ENCODE data around the gene OGFOD2.
A peak's percentile ranks its signal among the peaks of the same experiment; 100 is the strongest.

OGFOD2 gene

DNA sequence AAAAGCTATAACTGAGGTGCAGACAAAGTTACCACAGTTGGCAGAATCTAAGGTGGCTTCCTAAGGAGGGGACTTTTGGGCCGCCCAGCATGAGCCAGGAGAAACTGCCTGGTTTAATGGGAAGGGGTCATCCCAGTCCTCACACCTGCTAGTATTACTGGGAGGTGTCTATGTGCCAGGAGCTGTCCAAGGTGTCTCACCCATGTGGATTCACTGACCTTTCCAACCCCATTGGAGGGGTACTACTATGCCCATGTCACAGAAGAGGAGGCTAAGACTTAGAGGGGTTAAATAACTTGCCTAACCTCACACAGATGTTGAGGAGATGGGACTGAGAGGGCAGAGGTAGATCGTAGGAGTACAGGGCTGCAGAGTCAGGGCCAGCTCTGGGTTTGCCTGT is 19.0 kb upstream of the OGFOD2 start:
- TF ChIP-seq, protein P1, sequence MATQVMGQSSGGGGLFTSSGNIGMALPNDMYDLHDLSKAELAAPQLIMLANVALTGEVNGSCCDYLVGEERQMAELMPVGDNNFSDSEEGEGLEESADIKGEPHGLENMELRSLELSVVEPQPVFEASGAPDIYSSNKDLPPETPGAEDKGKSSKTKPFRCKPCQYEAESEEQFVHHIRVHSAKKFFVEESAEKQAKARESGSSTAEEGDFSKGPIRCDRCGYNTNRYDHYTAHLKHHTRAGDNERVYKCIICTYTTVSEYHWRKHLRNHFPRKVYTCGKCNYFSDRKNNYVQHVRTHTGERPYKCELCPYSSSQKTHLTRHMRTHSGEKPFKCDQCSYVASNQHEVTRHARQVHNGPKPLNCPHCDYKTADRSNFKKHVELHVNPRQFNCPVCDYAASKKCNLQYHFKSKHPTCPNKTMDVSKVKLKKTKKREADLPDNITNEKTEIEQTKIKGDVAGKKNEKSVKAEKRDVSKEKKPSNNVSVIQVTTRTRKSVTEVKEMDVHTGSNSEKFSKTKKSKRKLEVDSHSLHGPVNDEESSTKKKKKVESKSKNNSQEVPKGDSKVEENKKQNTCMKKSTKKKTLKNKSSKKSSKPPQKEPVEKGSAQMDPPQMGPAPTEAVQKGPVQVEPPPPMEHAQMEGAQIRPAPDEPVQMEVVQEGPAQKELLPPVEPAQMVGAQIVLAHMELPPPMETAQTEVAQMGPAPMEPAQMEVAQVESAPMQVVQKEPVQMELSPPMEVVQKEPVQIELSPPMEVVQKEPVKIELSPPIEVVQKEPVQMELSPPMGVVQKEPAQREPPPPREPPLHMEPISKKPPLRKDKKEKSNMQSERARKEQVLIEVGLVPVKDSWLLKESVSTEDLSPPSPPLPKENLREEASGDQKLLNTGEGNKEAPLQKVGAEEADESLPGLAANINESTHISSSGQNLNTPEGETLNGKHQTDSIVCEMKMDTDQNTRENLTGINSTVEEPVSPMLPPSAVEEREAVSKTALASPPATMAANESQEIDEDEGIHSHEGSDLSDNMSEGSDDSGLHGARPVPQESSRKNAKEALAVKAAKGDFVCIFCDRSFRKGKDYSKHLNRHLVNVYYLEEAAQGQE (IDR thresholded peaks at IDR 0.05; ENCODE audit: insufficient read depth in 1 of 2, low read depth in 2 of 2, low read length in 2 of 2) = peak; percentile 57 to 87; a peak in 3 of 4 replicates
- TF ChIP-seq FOXP2 (optimal IDR thresholded peaks at IDR 0.05; ENCODE audit: borderline replicate concordance, extremely low read depth, extremely low read length, insufficient read depth) = no peak
- no peak for TF ChIP-seq POLR2AphosphoS5 (IDR thresholded peaks at IDR 0.05; ENCODE audit: low read depth, low read length)
- no peak for TF ChIP-seq TAF1 (IDR thresholded peaks at IDR 0.05; ENCODE audit: borderline replicate concordance, insufficient read depth, low read length)
- TF ChIP-seq SIN3A (IDR thresholded peaks at IDR 0.05; ENCODE audit: borderline replicate concordance, insufficient read depth, low read length) = no peak

DNA sequence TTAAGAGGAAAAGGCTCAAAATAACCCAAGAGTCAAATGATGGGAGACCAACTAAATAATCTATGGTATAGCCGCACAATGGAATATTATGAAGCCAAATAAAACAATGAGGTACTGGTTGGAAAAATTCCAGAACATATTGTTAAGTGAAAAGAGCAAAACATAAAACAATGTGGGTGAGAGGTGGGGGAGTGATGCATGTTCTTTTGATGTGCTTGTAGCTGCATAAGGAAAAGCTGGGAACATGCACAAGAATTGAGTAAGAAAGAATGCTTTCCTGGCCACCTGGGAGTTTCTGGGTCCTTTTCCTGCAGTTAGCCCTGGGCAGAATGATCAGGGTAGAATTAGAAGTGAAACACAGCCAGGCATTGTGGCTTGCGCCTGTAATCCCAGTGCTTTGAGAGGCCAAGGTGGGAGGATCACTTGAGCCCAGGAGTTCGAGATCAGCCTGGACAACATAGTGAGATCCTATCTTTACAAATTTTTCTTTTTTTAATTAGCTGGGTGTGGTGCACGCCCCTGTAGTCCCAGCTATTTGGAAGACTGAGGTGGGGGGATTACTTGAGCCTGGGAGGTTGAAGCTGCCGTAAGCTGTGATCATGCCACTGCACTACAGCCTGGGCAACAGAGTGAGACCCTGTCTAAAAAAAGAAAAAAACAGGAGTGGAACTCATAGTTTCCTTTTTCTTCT is 16.7 kb upstream of the OGFOD2 start:
- TF ChIP-seq POLR2AphosphoS5 (IDR thresholded peaks at IDR 0.05; ENCODE audit: low read depth, low read length) (no peak), TAF1 (IDR thresholded peaks at IDR 0.05; ENCODE audit: borderline replicate concordance, insufficient read depth, low read length) (no peak), FOXP2 (optimal IDR thresholded peaks at IDR 0.05; ENCODE audit: borderline replicate concordance, extremely low read depth, extremely low read length, insufficient read depth) (no peak), SIN3A (IDR thresholded peaks at IDR 0.05; ENCODE audit: borderline replicate concordance, insufficient read depth, low read length) (no peak)
- TF ChIP-seq, protein P1 (IDR thresholded peaks at IDR 0.05; ENCODE audit: insufficient read depth in 1 of 2, low read depth in 2 of 2, low read length in 2 of 2) = no peak

DNA sequence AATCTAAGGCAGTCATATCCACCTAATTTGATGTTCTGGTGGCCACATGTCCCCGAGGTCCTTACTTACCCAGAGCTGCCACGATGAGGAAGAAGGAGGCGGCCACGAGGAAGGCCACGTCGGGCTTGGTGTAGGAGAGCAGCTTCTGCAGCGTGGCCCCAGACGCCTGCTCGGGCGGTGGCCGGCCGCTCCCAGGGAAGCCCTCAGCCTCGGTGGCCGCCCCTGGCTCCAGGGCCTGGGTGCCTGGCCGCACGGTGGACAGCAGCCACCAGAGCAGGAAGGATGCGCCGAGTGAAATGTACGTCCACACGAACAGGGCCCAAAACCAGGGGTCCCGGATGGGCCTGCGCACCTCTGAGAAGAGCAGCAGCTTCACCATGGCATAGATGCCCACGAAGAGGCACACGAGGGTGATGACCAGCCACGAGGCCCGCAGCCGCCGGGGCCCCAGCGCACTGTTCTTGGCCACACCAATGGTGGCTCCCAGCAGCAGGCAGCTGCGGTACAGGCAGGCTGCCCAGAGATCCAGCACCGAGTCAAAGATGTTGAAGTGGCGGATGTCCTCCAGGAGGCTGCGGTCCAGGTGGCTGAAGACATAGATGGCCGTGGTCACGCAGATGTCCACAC is 15.4 kb upstream of the OGFOD2 start:
- TF ChIP-seq FOXP2 (optimal IDR thresholded peaks at IDR 0.05; ENCODE audit: borderline replicate concordance, extremely low read depth, extremely low read length, insufficient read depth) = no peak
- TF ChIP-seq, protein P1 (IDR thresholded peaks at IDR 0.05; ENCODE audit: insufficient read depth in 1 of 2, low read depth in 2 of 2, low read length in 2 of 2) = no peak
- no peak for TF ChIP-seq POLR2AphosphoS5 (IDR thresholded peaks at IDR 0.05; ENCODE audit: low read depth, low read length)
- no peak for TF ChIP-seq SIN3A (IDR thresholded peaks at IDR 0.05; ENCODE audit: borderline replicate concordance, insufficient read depth, low read length)
- TF ChIP-seq TAF1 (IDR thresholded peaks at IDR 0.05; ENCODE audit: borderline replicate concordance, insufficient read depth, low read length) = no peak

DNA sequence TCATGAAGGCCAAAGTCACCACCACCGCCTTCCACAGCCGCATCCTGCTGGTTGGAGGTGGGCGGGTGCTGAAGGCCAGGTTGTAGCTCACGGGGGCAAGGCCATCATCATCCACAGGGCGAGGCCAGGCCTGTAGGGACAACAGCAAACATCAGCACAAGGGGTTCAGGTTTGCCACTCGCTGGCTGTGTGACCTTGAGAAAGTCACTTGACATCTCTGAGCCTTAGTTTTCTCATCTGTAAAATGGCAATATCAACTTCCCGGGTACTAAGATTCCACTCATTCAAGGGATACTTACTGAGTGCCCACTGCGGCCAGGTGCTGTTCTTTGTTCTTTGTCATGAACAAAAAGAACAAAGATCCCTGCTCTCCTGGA is 14.9 kb upstream of the OGFOD2 start:
- TF ChIP-seq FOXP2 (optimal IDR thresholded peaks at IDR 0.05; ENCODE audit: borderline replicate concordance, extremely low read depth, extremely low read length, insufficient read depth) = no peak
- no peak for TF ChIP-seq SIN3A (IDR thresholded peaks at IDR 0.05; ENCODE audit: borderline replicate concordance, insufficient read depth, low read length)
- TF ChIP-seq TAF1 (IDR thresholded peaks at IDR 0.05; ENCODE audit: borderline replicate concordance, insufficient read depth, low read length) = no peak
- TF ChIP-seq, protein P1 (IDR thresholded peaks at IDR 0.05; ENCODE audit: insufficient read depth in 1 of 2, low read depth in 2 of 2, low read length in 2 of 2) = no peak
- TF ChIP-seq POLR2AphosphoS5 (IDR thresholded peaks at IDR 0.05; ENCODE audit: low read depth, low read length) = no peak

Data from PFSK-1 (cell line).